Right lobe of liver (tissue), 6 donors: Measurements from ENCODE around the gene MYLK. TPM values are rescaled to one million over a fixed set of nuclear protein-coding genes. Genes with fewer than 3 reads are reported as not detected.
A peak's percentile ranks its signal among the peaks of the same experiment; 100 is the strongest.
"Not testable (repeated sequence)": the region's sequence is repeated elsewhere in the genome, so short reads cannot be mapped to it uniquely, and the experiment has no call there.

Experiments used
- ATAC-seq, 4 donors: fragments of 200-7000 bp; cut with Tn5 transposase; one replicate each; pipeline ENCODE4 v1.9.1; 2020; ENCODE audit warnings: mild to moderate bottlenecking in 4 of 4, moderate library complexity in 4 of 4
- DNase-seq, 3 donors: peaks; one replicate each; pipeline ENCODE4 v3.0.0-alpha.2; 2020
- H3K27ac ChIP-seq, 3 donors: fragments of 200-600 bp; one replicate each; pipeline ENCODE4 v1.8.0; 2022
- H3K27me3 ChIP-seq, 2 donors: fragments of 200-600 bp; one replicate each; pipeline ENCODE4 v1.8.0; 2022
- H3K36me3 ChIP-seq, 4 donors: fragments of 200-600 bp; sonication (generic) in 1 of 4; one replicate each; pipeline versions ENCODE4 v1.5.1 to v1.8.0; 2017 to 2022; ENCODE audit warnings: control low read depth in 1 of 4
- H3K4me1 ChIP-seq, 4 donors: fragments of 200-600 bp; sonication (generic) in 1 of 4; one replicate each; pipeline versions ENCODE4 v1.5.1 to v1.8.0; 2017 to 2022; ENCODE audit warnings: control low read depth in 1 of 4
- H3K4me3 ChIP-seq, 3 donors: fragments of 200-600 bp; one replicate each; pipeline ENCODE4 v1.8.0; 2022
- H3K9me3 ChIP-seq, 4 donors: fragments of 200-600 bp; sonication (generic) in 1 of 4; one replicate each; pipeline versions ENCODE4 v1.5.1 to v1.8.0; 2017 to 2022; ENCODE audit warnings: control low read depth in 1 of 4
- POLR2A ChIP-seq: fragments of 450-650 bp; IDR thresholded peaks from one replicate; pipeline ENCODE4 v1.6.1; 2017; ENCODE audit warnings: antibody characterized with exemption, mild to moderate bottlenecking
- WGBS: methylation state at CpG from one replicate; pipeline ENCODE4 v1.1.6; 2018; ENCODE audit warnings: low coverage, low lambda C conversion rate; ENCODE audit not compliant: insufficient coverage; ENCODE audit errors: missing lambda C conversion rate; 5-methylcytosine and 5-hydroxymethylcytosine counted together
- intact Hi-C, 2 donors: fragments of 100-400 bp; cut with DNase I; formaldehyde crosslinking; loops; one replicate each; pipeline versions ENCODE4 v1.11.2 to v1.14.1; 2022
- total RNA-seq, 6 experiments: library from RNA; depleted of rRNA in 2 of 6; stranded (reverse); fragments of >200 nt in 2 of 6; fragmentation: NEBNext Ultra II Directional in 3 of 6; extraction: Animal tissue kit (Norgen Biotek cat#: 25700) in 3 of 6; gene quantifications; one replicate each; pipeline versions ENCODE4 v1.1.0 to v1.2.4, GENCODE V29; 2016 to 2023
- TF ChIP-seq, protein P1 (sequence below), 4 donors: fragments of 200-600 bp in 3 of 4; fragments of 450-650 bp in 1 of 4; IDR thresholded peaks; one replicate each; pipeline versions ENCODE4 v1.5.1 to v1.8.0; 2016 to 2022; ENCODE audit warnings: antibody characterized with exemption in 4 of 4, mild to moderate bottlenecking in 2 of 4
- donor health status: DM: no; HTN: yes; CAD: no.
- donor health status: DM: no; HTN: no; CAD: no.
- donor health status: DM: no; HTN: no; CAD: no.
- donor health status: DM: no; HTN: yes; CAD: no.
- donor health status: DM: no; HTN: yes; CAD: no.

MYLK gene
- total RNA-seq, 6 experiments from 2014 or later: 61.1 to 146 (median 97.8) TPM

DNA sequence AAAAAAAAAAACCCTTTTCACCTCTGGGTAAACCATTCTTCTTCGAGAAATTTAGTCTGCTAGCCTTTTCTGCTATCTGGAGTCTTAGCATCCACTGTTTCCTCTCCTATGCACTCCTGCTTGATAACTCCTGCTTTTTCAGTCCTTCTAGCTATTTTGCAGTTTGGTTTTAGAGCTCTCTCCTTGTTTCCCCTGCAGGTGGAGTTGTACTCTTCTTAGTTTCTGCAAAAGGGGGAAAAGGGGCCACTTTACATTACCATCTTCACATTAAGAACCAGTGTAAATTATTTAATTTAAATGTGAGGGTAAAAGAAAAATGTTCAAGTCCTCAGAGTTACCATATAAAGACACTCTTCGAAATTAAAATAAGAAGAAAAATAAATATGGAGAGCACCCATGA is 23.6 kb upstream of the MYLK start:
- Histone ChIP-seq H3K27ac (no peak overlapping the region), H3K27me3 (no peaks in the 10 kb centered on the region), H3K9me3 (no peaks in the 10 kb centered on the region), H3K4me3 (no peak overlapping the region), H3K4me1 (no peaks in the 10 kb centered on the region), H3K36me3 (no peaks in the 10 kb centered on the region)
- intact Hi-C loops: no loop called here
- ATAC-seq: no peak
- no peak for DNase-seq
- TF ChIP-seq, protein P1, sequence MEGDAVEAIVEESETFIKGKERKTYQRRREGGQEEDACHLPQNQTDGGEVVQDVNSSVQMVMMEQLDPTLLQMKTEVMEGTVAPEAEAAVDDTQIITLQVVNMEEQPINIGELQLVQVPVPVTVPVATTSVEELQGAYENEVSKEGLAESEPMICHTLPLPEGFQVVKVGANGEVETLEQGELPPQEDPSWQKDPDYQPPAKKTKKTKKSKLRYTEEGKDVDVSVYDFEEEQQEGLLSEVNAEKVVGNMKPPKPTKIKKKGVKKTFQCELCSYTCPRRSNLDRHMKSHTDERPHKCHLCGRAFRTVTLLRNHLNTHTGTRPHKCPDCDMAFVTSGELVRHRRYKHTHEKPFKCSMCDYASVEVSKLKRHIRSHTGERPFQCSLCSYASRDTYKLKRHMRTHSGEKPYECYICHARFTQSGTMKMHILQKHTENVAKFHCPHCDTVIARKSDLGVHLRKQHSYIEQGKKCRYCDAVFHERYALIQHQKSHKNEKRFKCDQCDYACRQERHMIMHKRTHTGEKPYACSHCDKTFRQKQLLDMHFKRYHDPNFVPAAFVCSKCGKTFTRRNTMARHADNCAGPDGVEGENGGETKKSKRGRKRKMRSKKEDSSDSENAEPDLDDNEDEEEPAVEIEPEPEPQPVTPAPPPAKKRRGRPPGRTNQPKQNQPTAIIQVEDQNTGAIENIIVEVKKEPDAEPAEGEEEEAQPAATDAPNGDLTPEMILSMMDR (IDR thresholded peaks at IDR 0.05): peak in 2 of 4 donors; percentile 23 to 24
- no peak for TF ChIP-seq POLR2A
- WGBS: 70% methylated on average over 2 of the region's 2 CpGs

DNA sequence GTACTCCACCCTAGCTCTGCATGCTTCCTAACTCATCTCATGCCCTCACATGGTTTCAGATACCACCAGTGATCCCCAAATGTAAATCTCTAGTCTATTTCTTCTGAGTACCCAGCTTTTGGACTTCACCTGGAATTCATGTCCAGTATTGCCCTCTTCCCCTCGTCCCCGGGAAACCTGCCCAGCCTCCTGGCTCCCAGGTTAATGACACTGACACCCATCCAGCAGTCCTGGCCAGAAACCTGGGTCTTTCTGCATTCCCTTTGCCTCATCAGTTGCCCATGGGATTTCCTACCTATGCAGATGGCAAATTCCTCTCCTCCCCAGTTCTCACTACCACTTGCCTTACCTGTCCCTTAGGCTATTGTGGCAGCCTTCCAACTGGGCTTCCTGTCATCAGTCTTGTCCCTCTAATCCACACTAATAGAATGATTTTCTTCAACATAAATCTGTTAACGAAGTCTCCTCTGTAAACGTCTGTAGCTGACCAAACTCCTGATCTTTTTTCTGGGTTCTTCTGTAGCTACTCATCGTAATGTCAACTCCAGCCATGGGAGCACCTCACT is 15.3 kb upstream of the MYLK start:
- H3K4me1 ChIP-seq: peaks cover 0 to 14% (median 3%) of the 10 kb centered on the region in 4 donors
- intact Hi-C loops: no loop called here
- no peaks in the 10 kb centered on the region for H3K27me3 ChIP-seq
- H3K36me3 ChIP-seq: no peaks in the 10 kb centered on the region
- peak; percentile 99 for ATAC-seq
- no peak for TF ChIP-seq POLR2A
- TF ChIP-seq, protein P1 (IDR thresholded peaks at IDR 0.05): no peak
- H3K9me3 ChIP-seq: no peaks in the 10 kb centered on the region
- H3K27ac ChIP-seq: no peak overlapping the region
- DNase-seq: peak; percentile 81 to 92 (median 87)
- H3K4me3 ChIP-seq: no peak overlapping the region
- 43% methylated on average over 5 of the region's 5 CpGs for WGBS

DNA sequence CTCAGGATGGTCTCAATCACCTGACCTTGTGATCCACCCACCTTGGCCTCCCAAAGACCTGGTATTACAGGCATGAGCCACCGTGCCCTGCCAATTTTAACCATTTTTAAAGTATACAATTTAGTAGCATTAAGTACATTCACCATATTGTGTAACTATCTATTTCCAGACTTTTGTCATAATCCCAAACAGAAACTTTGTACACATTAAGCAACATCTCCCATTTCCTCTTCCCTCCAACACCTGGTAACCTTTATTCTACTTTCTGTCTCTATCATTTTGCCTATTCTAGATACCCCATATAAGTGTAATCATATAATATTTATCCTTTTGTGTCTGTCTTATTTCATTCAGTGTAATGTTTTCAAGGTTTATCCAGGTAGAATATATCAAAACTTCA is 8.9 kb upstream of the MYLK start:
- peak; percentile 54 to 90 (median 80) for ATAC-seq
- intact Hi-C loops: no loop called here
- no peak overlapping the region for H3K4me3 ChIP-seq
- no peaks in the 10 kb centered on the region for H3K9me3 ChIP-seq
- no peak for DNase-seq
- 50% methylated on average over 1 of the region's 1 CpG for whole genome bisulfite sequencing
- H3K36me3 ChIP-seq: no peaks in the 10 kb centered on the region
- no peak overlapping the region for H3K27ac ChIP-seq
- TF ChIP-seq, protein P1 (IDR thresholded peaks at IDR 0.05): no peak
- H3K4me1 ChIP-seq: peaks cover 0 to 6% (median 0%) of the 10 kb centered on the region in 4 donors
- no peaks in the 10 kb centered on the region for H3K27me3 ChIP-seq

DNA sequence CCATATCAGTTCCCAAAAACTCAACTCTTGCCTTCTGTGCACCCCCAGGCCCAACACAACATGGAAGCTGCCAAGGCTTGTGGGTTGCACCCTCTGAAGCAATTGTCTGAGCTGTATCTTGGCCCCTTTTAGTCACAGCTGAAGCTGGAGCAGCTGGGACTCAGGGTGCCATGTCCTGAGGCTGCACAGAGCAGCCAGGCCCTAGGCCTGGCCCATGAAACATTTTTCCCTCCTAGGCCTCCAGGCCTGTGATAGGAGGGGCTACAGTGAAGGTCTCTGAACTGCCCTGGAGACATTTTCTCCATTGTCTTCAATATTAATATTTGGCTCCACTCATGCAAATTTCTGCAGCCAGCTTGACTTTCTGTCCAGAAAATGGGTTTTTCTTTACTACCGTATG is 8.1 kb upstream of the MYLK start:
- Histone ChIP-seq H3K27me3 (no peaks in the 10 kb centered on the region), H3K9me3 (no peaks in the 10 kb centered on the region), H3K27ac (no peak overlapping the region), H3K36me3 (no peaks in the 10 kb centered on the region), H3K4me3 (no peak overlapping the region), H3K4me1 (peaks cover 0 to 6% (median 0%) of the 10 kb centered on the region in 4 donors)
- WGBS: 0% methylated on average over 1 of the region's 1 CpG
- no peak for TF ChIP-seq POLR2A
- TF ChIP-seq, protein P1 (IDR thresholded peaks at IDR 0.05): no peak
- intact Hi-C loops: no loop called here
- ATAC-seq (no peak), DNase-seq (no peak)

DNA sequence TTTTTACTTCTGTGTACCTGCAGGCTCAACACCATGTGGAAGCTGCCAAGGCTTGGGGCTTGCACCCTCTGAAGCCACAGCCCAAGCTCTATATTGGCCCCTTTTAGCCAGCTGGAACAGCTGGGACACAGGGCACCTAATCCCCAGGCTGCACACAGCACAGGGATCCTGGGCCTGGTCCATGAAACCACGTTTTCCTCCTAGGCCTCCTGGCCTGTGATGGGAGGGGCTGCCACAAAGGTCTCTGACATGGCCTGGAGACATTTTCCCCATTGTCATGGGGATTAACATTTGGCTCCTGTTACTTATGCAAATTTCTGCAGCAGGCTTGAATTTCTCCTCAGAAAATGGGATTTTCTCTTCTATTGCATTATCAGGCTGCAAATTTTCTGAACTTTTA is 6.9 kb upstream of the MYLK start:
- H3K4me3 ChIP-seq, H3K36me3 ChIP-seq, H3K27me3 ChIP-seq, DNase-seq, intact Hi-C loops, H3K9me3 ChIP-seq, H3K27ac ChIP-seq, H3K4me1 ChIP-seq, ATAC-seq: not testable (repeated sequence)
- 83% methylated on average over 1 of the region's 1 CpG for WGBS

DNA sequence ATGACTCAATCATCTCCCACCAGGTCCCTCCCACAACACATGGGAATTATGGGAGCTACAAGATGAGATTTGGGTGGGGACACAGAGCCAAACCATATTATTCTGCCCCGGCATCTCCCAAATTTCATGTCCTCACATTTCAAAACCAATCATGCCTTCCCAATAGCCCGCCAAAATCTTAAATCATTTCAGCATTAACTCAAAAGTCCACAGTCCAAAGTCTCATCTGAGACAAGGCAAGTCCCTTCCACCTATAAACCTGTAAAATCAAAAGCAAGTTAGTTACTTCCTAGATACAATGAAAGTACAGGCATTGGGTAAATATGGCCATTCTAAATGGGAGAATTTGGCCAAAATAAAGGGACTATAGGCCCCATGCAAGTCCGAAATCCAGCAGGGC is 6.0 kb upstream of the MYLK start:
- ATAC-seq, H3K36me3 ChIP-seq, DNase-seq, H3K9me3 ChIP-seq, H3K27ac ChIP-seq, H3K4me1 ChIP-seq, H3K27me3 ChIP-seq, H3K4me3 ChIP-seq, intact Hi-C loops: not testable (repeated sequence)
- 52% methylated on average over 2 of the region's 3 CpGs for WGBS
